ENCODE results near the gene TTF2. TPM values are rescaled to one million over a fixed set of nuclear protein-coding genes. Genes with fewer than 3 reads are reported as not detected.

Gene TTF2
- total RNA-seq, 6 experiments from 2014 or later: 2.3 to 6.0 (median 4.3) TPM

DNA sequence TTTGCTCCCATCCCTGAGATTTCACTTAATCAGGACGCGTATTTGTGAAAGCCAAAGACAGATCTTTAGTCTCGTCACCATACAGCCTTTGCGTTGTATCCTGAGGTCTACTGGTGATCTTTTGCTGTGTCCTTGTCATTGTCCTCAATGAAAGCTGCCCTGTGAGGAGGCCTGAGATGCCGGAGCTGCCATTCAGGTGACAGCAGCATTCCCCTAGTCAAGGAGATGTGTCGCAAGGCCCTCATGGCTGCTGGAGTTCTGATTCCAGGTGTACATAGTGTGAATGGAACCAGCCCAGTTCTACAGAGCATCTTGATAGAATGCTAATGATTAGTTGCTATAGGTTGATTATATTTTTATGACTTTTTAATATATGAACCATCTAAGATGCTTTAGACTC lies 24.1 kb downstream of the TTF2 start:
- intact Hi-C loops (cut with DNase I): no loop called here
- no peak overlapping the region for H3K27ac ChIP-seq
- DNase-seq (no peak), ATAC-seq (no peak)
- H3K4me3 ChIP-seq: no peak overlapping the region
- H3K36me3 ChIP-seq: peaks cover 0 to 12% (median 0%) of the 10 kb centered on the region in 4 donors
- no peak for TF ChIP-seq POLR2A (IDR thresholded peaks at IDR 0.05)
- no peak for TF ChIP-seq CTCF (IDR thresholded peaks at IDR 0.05)
- 97% methylated on average over 5 of the region's 6 CpGs for WGBS (ENCODE audit: insufficient coverage, low coverage, low lambda C conversion rate, missing lambda C conversion rate)
- no peaks in the 10 kb centered on the region for H3K4me1 ChIP-seq
- no peaks in the 10 kb centered on the region for H3K9me3 ChIP-seq
- H3K27me3 ChIP-seq: no peaks in the 10 kb centered on the region

DNA sequence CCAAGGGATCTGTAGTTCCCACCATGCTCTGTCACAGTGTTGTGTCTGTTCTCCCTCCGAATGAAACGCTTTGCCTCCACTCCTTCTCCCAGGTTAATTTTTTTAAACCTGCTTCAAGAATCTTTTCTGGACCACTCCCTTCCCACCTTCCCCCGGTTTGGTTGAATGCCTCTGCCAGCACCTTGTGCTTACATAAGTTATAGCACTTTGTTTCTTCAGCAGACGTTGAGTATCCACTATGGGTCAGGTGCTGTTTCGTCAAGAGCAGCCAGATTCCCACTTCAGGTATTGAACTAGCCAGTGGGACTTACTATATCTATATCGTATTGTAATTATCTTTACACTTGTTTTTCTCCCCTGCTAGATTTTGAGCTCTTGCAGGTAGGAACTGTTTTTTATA lies 27.6 kb downstream of the TTF2 start:
- Histone ChIP-seq H3K27me3 (no peaks in the 10 kb centered on the region), H3K27ac (no peak overlapping the region), H3K9me3 (no peaks in the 10 kb centered on the region), H3K4me1 (no peaks in the 10 kb centered on the region), H3K36me3 (peaks cover 0 to 5% (median under 1%) of the 10 kb centered on the region in 4 donors), H3K4me3 (no peak overlapping the region)
- ATAC-seq (no peak), DNase-seq (no peak)
- TF ChIP-seq CTCF (IDR thresholded peaks at IDR 0.05) (no peak), POLR2A (IDR thresholded peaks at IDR 0.05) (no peak)
- WGBS (ENCODE audit: insufficient coverage, low coverage, low lambda C conversion rate, missing lambda C conversion rate): 100% methylated on average over 5 of the region's 6 CpGs
- intact Hi-C loops (cut with DNase I): no loop called here

DNA sequence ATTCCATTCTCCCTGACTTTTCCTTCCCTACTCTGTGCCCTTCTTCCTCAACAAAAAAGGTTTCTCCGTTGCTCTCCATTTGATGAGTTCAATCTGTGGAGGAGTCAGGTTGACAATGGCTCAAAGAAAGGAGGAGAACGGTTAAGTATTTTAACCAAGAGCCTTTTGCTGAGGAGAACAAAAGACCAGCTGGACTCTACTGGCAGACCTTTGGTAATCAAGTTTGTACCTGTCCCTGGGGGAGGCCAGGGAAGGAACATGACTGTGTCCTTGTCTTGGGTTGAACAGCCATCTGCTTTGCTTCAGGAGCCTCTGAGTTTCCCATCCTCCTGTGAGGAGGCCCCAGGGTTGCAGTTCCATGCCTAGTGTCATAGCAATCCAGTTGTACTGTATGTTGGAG lies 29.9 kb downstream of the TTF2 start:
- intact Hi-C loops (cut with DNase I): no loop called here
- H3K4me1 ChIP-seq: no peaks in the 10 kb centered on the region
- H3K27ac ChIP-seq: no peak overlapping the region
- H3K4me3 ChIP-seq: no peak overlapping the region
- DNase-seq (no peak), ATAC-seq (no peak)
- TF ChIP-seq POLR2A (IDR thresholded peaks at IDR 0.05) (no peak), CTCF (IDR thresholded peaks at IDR 0.05) (no peak)
- no peaks in the 10 kb centered on the region for H3K27me3 ChIP-seq
- no peaks in the 10 kb centered on the region for H3K9me3 ChIP-seq
- 90% methylated on average over 2 of the region's 2 CpGs for WGBS (ENCODE audit: insufficient coverage, low coverage, low lambda C conversion rate, missing lambda C conversion rate)
- peaks cover 0 to 5% (median under 1%) of the 10 kb centered on the region in 4 donors for H3K36me3 ChIP-seq

DNA sequence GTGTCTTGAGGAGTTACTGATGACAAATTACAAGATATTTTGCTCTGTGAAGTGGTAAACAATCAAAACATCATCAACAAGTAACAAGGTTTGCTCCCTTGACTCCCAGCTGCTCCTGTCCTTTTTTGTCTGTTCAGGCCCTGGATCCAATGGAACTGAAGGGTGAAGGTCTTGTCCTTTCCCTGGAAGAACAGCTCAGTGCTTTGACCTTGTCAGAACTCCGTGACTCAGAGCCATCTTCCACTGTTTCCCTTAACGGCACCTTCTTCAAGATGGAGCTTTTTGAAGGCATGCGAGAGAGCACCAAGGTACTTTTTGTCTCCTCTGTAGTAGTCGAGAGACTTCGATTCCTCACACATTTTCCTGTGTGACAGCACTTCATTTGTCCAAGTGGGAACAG lies 32.5 kb downstream of the TTF2 start:
- no peak overlapping the region for H3K4me3 ChIP-seq
- intact Hi-C loops (cut with DNase I): no loop called here
- no peaks in the 10 kb centered on the region for H3K9me3 ChIP-seq
- no peaks in the 10 kb centered on the region for H3K27me3 ChIP-seq
- TF ChIP-seq CTCF (IDR thresholded peaks at IDR 0.05): no peak
- TF ChIP-seq POLR2A (IDR thresholded peaks at IDR 0.05): no peak
- H3K36me3 ChIP-seq: peaks cover 0 to 5% (median under 1%) of the 10 kb centered on the region in 4 donors
- DNase-seq: no peak
- H3K4me1 ChIP-seq: no peaks in the 10 kb centered on the region
- 92% methylated on average over 4 of the region's 5 CpGs for WGBS (ENCODE audit: insufficient coverage, low coverage, low lambda C conversion rate, missing lambda C conversion rate)
- ATAC-seq: no peak
- no peak overlapping the region for H3K27ac ChIP-seq

GRCh38 chr1:117093091-117093534 lies 33.0 kb downstream of the TTF2 start:
- WGBS (ENCODE audit: insufficient coverage, low coverage, low lambda C conversion rate, missing lambda C conversion rate): 80% methylated on average over 7 of the region's 7 CpGs

More at GRCh38 chr1:117093091-117093534, 33.0 kb downstream of the TTF2 start:
- ATAC-seq (peak in 1 of 4 donors; percentile 48), DNase-seq (no peak)
- H3K4me3 ChIP-seq: no peak overlapping the region
- H3K36me3 ChIP-seq: peaks cover 0 to 5% (median under 1%) of the 10 kb centered on the region in 4 donors
- TF ChIP-seq CTCF (IDR thresholded peaks at IDR 0.05): no peak
- intact Hi-C loops (cut with DNase I): no loop called here
- H3K27ac ChIP-seq: no peak overlapping the region
- no peaks in the 10 kb centered on the region for H3K4me1 ChIP-seq
- H3K9me3 ChIP-seq: no peaks in the 10 kb centered on the region
- H3K27me3 ChIP-seq: no peaks in the 10 kb centered on the region
